Fibroblast of skin of scalp (primary cell): ENCODE results near the gene INPP5A.

Source experiments
- DNase-seq: peaks from one replicate; pipeline ENCODE4 v3.0.0-alpha.2; 2013

The INPP5A gene

GRCh38 chr10:132601567-132601966, 64.0 kb downstream of the INPP5A start:
- DNase-seq, result no peak

GRCh38 chr10:132602614-132603013, 65.0 kb downstream of the INPP5A start:
- no peak for DNase-seq

- no peak for DNase-seq
Observed at GRCh38 chr10:132603851-132604533, 66.4 kb downstream of the INPP5A start.

GRCh38 chr10:132604686-132605085, 67.1 kb downstream of the INPP5A start:
- DNase-seq, result no peak

- DNase-seq, result no peak
Observed at GRCh38 chr10:132605390-132605789, 67.8 kb downstream of the INPP5A start.

- DNase-seq, result no peak
Observed at GRCh38 chr10:132606031-132606491, 68.5 kb downstream of the INPP5A start.

GRCh38 chr10:132606536-132607316, 69.1 kb downstream of the INPP5A start:
- DNase-seq, result no peak

GRCh38 chr10:132607491-132607890, 69.9 kb downstream of the INPP5A start:
- DNase-seq, result no peak

- no peak for DNase-seq
Observed at GRCh38 chr10:132607961-132608495, 70.4 kb downstream of the INPP5A start.

- no peak for DNase-seq
Observed at GRCh38 chr10:132608511-132609195, 71.1 kb downstream of the INPP5A start.

GRCh38 chr10:132609211-132609610, 71.6 kb downstream of the INPP5A start:
- DNase-seq, result no peak

- no peak for DNase-seq
Observed at GRCh38 chr10:132610071-132610701, 72.6 kb downstream of the INPP5A start.

- DNase-seq, result no peak
Observed at GRCh38 chr10:132611026-132611910, 73.7 kb downstream of the INPP5A start.

- DNase-seq, result no peak
Observed at GRCh38 chr10:132611986-132612385, 74.4 kb downstream of the INPP5A start.

- no peak for DNase-seq
Observed at GRCh38 chr10:132612571-132613504, 75.3 kb downstream of the INPP5A start.

- DNase-seq, result no peak
Observed at GRCh38 chr10:132613566-132614348, 76.2 kb downstream of the INPP5A start.

- DNase-seq, result no peak
Observed at GRCh38 chr10:132614431-132615340, 77.1 kb downstream of the INPP5A start.
